ENCODE results near the gene CAMSAP2. TPM values are rescaled to one million over a fixed set of nuclear protein-coding genes. Genes with fewer than 3 reads are reported as not detected.

CAMSAP2 gene
- total and polyA plus RNA-seq, 2 of the 8 experiments (the other 6 are each of a cell fraction or from before 2014, with no cell fraction given): 4.2 to 27.6 TPM

- WGBS, 2 experiments (ENCODE audit: extremely low coverage in 1 of 2, insufficient coverage in 1 of 2, insufficient read length in 1 of 2, insufficient replicate concordance in 2 of 2, low coverage in 1 of 2, low lambda C conversion rate in 2 of 2, missing lambda C conversion rate in 1 of 2): 88% methylated on average over 2 of the region's 2 CpGs; no CpG with 5 or more reads in 1 of the 2 experiments
- POLR2A ChIA-PET (ENCODE audit: partially characterized antibody): no interaction called here
- H3K27ac ChIP-seq (ENCODE audit: low read depth, low read length): no peak overlapping the region
Observed at GRCh38 chr1:200779326-200779725, 40.6 kb downstream of the CAMSAP2 start.

More at GRCh38 chr1:200779326-200779725, 40.6 kb downstream of the CAMSAP2 start:
- Histone ChIP-seq H3K18ac (ENCODE audit: extremely low read depth, low read length) (no peak overlapping the region), H3K14ac (ENCODE audit: insufficient read length) (no peak overlapping the region), H2AK5ac (ENCODE audit: low read depth, low read length) (no peak overlapping the region), H2AFZ (ENCODE audit: low read length) (no peak overlapping the region), H3K56ac (replicated peaks; ENCODE audit: insufficient read length, low read depth, low read length) (no peak overlapping the region), H4K20me1 (replicated peaks in 1 of 2; ENCODE audit: control insufficient read depth in 1 of 2, insufficient read depth in 2 of 2, low read length in 2 of 2) (no peaks in the 10 kb centered on the region), H3K4me1 (replicated peaks in 1 of 4; ENCODE audit: control insufficient read depth in 3 of 4, insufficient read depth in 4 of 4, low read length in 3 of 4) (peaks cover 0 to 6% (median 1%) of the 10 kb centered on the region in 4 experiments; a peak in 3 of 7 replicates), H3K9me3 (ENCODE audit: insufficient read depth in 2 of 2, low read depth in 1 of 2, low read length in 1 of 2) (peaks cover 3 to 4% of the 10 kb centered on the region in 2 experiments; a peak in 2 of 4 replicates), H2BK120ac (replicated peaks; ENCODE audit: low read depth, low read length) (no peak overlapping the region), H3K79me2 (ENCODE audit: control insufficient read depth in 1 of 2, insufficient read depth in 2 of 2, low read length in 2 of 2) (peaks cover 0 to 8% of the 10 kb centered on the region in 2 experiments; a peak in 1 of 4 replicates), H3K9ac (replicated peaks in 1 of 4; ENCODE audit: extremely low read depth in 1 of 4, low read depth in 3 of 4, low read length in 3 of 4) (no peak overlapping the region), H4K8ac (ENCODE audit: extremely low read depth, insufficient read depth, low read length) (no peak overlapping the region), H3K4ac (replicated peaks; ENCODE audit: insufficient read length, low read depth, low read length) (no peak overlapping the region), H2BK20ac (ENCODE audit: low read length) (no peak overlapping the region), H2BK15ac (ENCODE audit: low read length) (no peak overlapping the region), H2BK12ac (ENCODE audit: low read depth, low read length) (no peak overlapping the region), H4K91ac (replicated peaks; ENCODE audit: insufficient read length, low read length) (no peak overlapping the region), H2BK5ac (ENCODE audit: low read depth, low read length) (no peak overlapping the region), H3K36me3 (ENCODE audit: control insufficient read depth in 2 of 4, insufficient read depth in 4 of 4, low read length in 3 of 4) (peaks cover 0 to 15% (median 4%) of the 10 kb centered on the region in 4 experiments; a peak in 3 of 8 replicates), H3K23me2 (ENCODE audit: low read depth, low read length) (no peaks in the 10 kb centered on the region), H4K5ac (ENCODE audit: insufficient read length, low read depth, low read length) (no peak overlapping the region), H3K23ac (ENCODE audit: insufficient read length) (no peak overlapping the region), H3K4me2 (ENCODE audit: insufficient read depth in 1 of 2, low read depth in 2 of 2, low read length in 2 of 2) (no peak overlapping the region), H3K79me1 (ENCODE audit: low read depth, low read length) (no peaks in the 10 kb centered on the region; the same call in 1 of the 2 replicates), H3K4me3 (ENCODE audit: extremely low read depth in 1 of 4, insufficient read depth in 2 of 4, low read depth in 3 of 4, low read length in 4 of 4) (no peak overlapping the region), H3K27me3 (replicated peaks in 1 of 4; ENCODE audit: control insufficient read depth in 3 of 4, extremely low read depth in 1 of 4, insufficient read depth in 3 of 4, low read length in 3 of 4) (no peaks in the 10 kb centered on the region)
- CTCF ChIA-PET (ENCODE audit: partially characterized antibody): interaction anchor here (1.0 kb wide), 1 partner anchor 14 kb away, joined by 4 read pairs; no protein-coding TSS in a partner anchor
- no peak for FAIRE-seq
- TF ChIP-seq CBX5 (IDR thresholded peaks at IDR 0.05; ENCODE audit: low read depth, low read length) (no peak), SIX5 (IDR thresholded peaks at IDR 0.05; ENCODE audit: low read depth, low read length) (no peak), MAX (IDR thresholded peaks at IDR 0.05) (no peak), SRF (IDR thresholded peaks at IDR 0.05; ENCODE audit: low read depth, low read length) (no peak), CHD2 (IDR thresholded peaks at IDR 0.05; ENCODE audit: low read length) (no peak), SP1 (IDR thresholded peaks at IDR 0.05; ENCODE audit: low read depth, low read length) (no peak), SP2 (IDR thresholded peaks at IDR 0.05; ENCODE audit: low read length) (no peak), GTF2F1 (IDR thresholded peaks at IDR 0.05; ENCODE audit: borderline replicate concordance, low read depth, low read length) (no peak), KDM5A (IDR thresholded peaks at IDR 0.05; ENCODE audit: low read length) (no peak), RFX5 (IDR thresholded peaks at IDR 0.05; ENCODE audit: borderline replicate concordance, low read depth, low read length) (no peak), FOSL1 (IDR thresholded peaks at IDR 0.05; ENCODE audit: insufficient read depth, low read depth, low read length) (no peak)
- no peak for DNase-seq (ENCODE audit: low read depth in 1 of 2, low spot score in 2 of 2)
